ENCODE data around the gene PIK3R5. TPM values are rescaled to one million over a fixed set of nuclear protein-coding genes. Genes with fewer than 3 reads are reported as not detected.
A peak's percentile ranks its signal among the peaks of the same experiment; 100 is the strongest.

PIK3R5 gene
- total and polyA plus RNA-seq, 5 experiments from 2014 or later = 20.0 to 104 (median 44.0) TPM

DNA sequence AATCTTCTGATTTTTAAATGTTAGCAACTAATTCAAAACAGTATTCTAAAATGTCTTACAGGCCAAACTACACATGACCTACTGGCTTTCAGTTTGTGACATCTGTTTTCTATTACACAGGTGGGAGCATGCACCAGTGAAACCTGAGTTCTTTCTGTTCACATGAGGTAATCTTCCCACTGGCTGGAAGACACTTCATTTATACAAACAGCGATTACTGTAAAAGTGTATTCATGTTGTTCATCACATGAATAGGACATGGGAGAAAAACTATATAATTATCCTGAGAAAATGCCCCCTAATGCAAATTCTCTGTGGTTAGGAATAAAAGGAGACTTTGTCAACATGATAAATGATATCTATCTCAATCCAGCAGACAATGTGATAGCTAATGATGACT, 11.1 kb upstream of the PIK3R5 start:
- Mint-ChIP-seq H3K27me3 (no peaks in the 10 kb centered on the region), H3K36me3 (no peaks in the 10 kb centered on the region), H3K27ac (no peak overlapping the region), H3K4me1 (peaks cover 0 to 1% (median 0%) of the 10 kb centered on the region in 4 donors), H3K9me3 (peaks cover 0 to 6% (median 0%) of the 10 kb centered on the region in 9 donors), H3K4me3 (no peak overlapping the region)
- ATAC-seq = no peak
- POLR2A ChIA-PET = no interaction called here
- DNase-seq = no peak

DNA sequence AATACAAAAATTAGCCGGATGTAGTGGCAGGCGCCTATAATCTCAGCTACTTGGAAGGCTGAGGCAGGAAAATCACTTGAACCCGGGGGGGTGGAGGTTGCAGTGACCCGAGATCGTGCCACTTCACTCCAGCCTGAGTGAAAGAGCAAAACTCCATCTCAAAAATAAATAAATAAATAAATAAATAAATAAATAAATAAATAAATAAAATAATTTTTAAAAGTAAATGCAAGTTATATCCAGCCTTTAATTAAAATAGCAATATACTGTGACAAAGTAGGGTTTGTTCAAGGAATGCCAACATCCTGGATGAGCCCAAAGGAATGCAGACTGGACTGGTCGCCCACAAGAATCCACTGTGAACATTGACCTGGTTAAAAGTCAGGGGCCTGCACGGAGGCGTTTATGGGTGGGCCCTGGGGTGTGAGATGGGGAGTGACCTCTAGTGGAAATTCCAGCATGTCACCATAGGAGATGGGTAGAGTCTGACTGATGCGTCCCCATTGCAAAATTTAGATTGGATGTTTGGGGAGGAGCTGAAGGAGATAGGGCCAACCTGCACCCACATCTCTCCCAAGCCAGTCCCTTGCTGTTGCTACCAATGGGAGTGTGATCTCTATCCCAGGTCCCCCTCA, 9.7 kb upstream of the PIK3R5 start:
- H3K27ac Mint-ChIP-seq = no peak overlapping the region
- H3K4me3 Mint-ChIP-seq = no peak overlapping the region
- POLR2A ChIA-PET = interaction anchor here (0.6 to 1.7 kb wide), 3 partner anchors 10 to 125 kb away, joined by 3 read pairs; no protein-coding TSS in a partner anchor
- H3K36me3 Mint-ChIP-seq = peaks cover 0 to 2% (median 0%) of the 10 kb centered on the region in 3 donors
- peaks cover 0 to 1% (median 0%) of the 10 kb centered on the region in 4 donors for H3K4me1 Mint-ChIP-seq
- DNase-seq = no peak
- no peaks in the 10 kb centered on the region for H3K27me3 Mint-ChIP-seq
- no peak for ATAC-seq
- H3K9me3 Mint-ChIP-seq = peaks cover 0 to 15% (median 3%) of the 10 kb centered on the region in 9 donors

DNA sequence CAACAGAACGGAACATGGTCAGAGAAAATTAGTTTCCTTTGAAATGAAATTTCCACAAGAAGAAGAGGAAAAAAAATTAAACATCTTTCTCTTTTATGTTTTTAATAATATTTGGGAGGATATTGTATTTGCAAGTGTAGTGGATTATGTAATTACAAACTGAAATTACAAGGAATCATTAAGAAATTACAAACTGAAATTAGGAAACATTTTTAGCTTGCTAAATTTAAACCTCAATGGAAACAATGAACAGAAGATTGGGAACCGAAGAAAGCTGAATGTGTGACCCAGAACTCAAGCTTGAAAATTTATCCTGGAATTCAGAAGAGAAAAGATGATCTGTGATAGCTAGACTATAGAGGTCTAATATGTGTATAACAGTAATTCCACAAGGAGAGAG, 4.4 kb upstream of the PIK3R5 start:
- POLR2A ChIA-PET = no interaction called here
- Mint-ChIP-seq H3K36me3 (peaks cover 0 to 15% (median 10%) of the 10 kb centered on the region in 3 donors), H3K4me3 (no peak overlapping the region), H3K27me3 (no peaks in the 10 kb centered on the region), H3K9me3 (peaks cover 0 to 33% (median 18%) of the 10 kb centered on the region in 9 donors), H3K4me1 (peaks cover 5 to 20% (median 15%) of the 10 kb centered on the region in 4 donors), H3K27ac (no peak overlapping the region)
- ATAC-seq (no peak), DNase-seq (no peak)

DNA sequence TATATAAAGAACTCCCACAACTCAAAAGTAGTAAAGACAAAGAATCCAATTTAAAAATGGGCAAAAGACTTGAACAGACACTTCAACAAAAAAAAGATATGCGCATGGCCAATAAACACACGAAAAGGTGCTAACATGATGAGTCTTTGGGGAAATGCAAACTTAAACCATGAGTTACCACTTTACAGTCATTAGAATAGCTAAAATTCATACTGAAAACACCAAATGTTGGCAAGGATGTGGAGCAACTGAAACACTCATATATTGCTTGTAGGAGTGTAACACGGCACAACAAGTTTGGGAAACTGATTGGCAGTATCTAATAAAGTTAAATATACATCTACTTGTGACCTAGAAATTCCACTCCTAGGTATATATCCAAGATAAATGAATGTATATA, 3.0 kb upstream of the PIK3R5 start:
- peaks cover 0 to 33% (median 18%) of the 10 kb centered on the region in 9 donors for H3K9me3 Mint-ChIP-seq
- peak overlapping the region in 4 of 10 donors; percentile 10 to 62 (median 46) for H3K27ac Mint-ChIP-seq
- H3K4me3 Mint-ChIP-seq = peak overlapping the region in 3 of 10 donors; percentile 18 to 74 (median 30)
- no peaks in the 10 kb centered on the region for H3K27me3 Mint-ChIP-seq
- DNase-seq = no peak
- no peak for ATAC-seq
- peaks cover 2 to 18% (median 14%) of the 10 kb centered on the region in 3 donors for H3K36me3 Mint-ChIP-seq
- H3K4me1 Mint-ChIP-seq = peaks cover 13 to 32% (median 26%) of the 10 kb centered on the region in 4 donors
- POLR2A ChIA-PET = no interaction called here

DNA sequence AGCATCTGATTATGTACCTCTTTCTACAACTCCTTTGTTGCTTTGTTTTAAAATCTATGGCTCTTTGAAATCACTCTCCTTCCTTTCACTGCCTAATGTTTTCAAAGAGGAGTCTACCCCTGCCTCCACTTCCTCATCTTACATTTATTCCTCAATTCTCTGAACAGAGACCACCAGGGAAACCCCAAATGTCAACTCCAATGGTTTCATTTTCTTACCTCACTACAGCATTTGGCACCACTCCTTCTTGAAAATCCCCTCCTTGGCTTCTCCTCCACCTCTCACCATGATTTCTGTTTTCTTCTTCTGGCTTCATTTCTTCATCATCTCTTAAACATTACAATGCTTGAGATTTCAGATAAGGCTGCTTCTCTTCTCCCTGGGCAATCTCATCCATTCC, 2.4 kb upstream of the PIK3R5 start:
- peak overlapping the region in 7 of 10 donors; percentile 4 to 74 (median 30) for H3K4me3 Mint-ChIP-seq
- peak overlapping the region; percentile 3 to 70 (median 54) for H3K27ac Mint-ChIP-seq
- peaks cover 17 to 39% (median 33%) of the 10 kb centered on the region in 4 donors for H3K4me1 Mint-ChIP-seq
- POLR2A ChIA-PET = no interaction called here
- peaks cover 0 to 33% (median 18%) of the 10 kb centered on the region in 9 donors for H3K9me3 Mint-ChIP-seq
- no peaks in the 10 kb centered on the region for H3K27me3 Mint-ChIP-seq
- no peak for DNase-seq
- peaks cover 8 to 22% (median 16%) of the 10 kb centered on the region in 3 donors for H3K36me3 Mint-ChIP-seq
- no peak for ATAC-seq

DNA sequence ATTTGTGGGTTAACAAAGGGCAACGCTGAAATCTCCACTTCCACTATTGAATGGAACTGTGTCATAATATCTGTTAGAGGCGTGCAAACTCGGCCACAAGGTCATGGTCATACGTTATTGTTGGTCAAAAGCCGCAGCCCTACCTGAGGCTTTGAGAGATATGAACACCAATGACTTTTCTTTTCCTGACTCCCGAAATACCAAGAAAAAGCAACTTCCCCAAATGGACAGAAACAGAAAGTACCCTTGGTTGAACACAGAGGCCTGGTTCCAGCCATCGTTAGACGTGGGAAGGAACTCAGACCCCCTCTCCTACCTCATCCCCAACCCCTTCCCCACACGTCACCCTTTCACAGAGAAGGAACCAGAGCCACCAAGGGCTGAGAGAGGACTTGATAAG, 1.4 kb upstream of the PIK3R5 start:
- no peaks in the 10 kb centered on the region for H3K27me3 Mint-ChIP-seq

DNA sequence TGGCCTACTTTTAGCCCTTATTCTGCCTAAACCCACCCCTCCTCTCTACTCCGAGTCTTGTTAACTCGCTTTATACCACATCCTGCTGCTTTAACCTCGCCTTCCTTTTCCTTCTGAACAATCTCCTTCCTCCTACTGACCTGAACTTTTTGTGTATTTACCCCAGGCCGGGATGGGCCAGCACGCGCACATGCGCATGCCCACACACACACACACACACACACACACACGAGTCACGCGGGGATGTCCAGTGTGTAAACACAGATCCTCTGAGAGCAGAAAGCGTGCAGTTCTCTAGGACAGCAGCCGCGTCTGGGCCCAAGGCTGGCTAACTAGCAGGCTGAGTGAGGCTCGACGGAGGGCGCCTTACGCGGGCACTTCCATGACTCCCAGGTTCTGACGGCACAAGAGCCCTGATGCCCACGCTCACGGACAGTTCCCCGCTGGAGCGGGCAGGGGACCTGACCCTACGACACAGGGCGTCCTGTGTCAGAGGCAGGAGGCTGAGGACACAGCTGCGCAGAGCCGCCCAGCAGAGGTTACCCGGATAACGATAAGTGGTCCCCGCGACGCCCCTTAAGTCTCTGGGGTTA, 610 bp downstream of the PIK3R5 start:
- ATAC-seq = peak; percentile 41
- Mint-ChIP-seq H3K36me3 (peaks cover 16 to 31% (median 24%) of the 10 kb centered on the region in 3 donors), H3K27ac (peak overlapping the region; percentile 90 to 100 (median 98)), H3K4me1 (peaks cover 29 to 67% (median 61%) of the 10 kb centered on the region in 4 donors), H3K9me3 (peaks cover 0 to 19% (median 14%) of the 10 kb centered on the region in 9 donors), H3K27me3 (no peaks in the 10 kb centered on the region), H3K4me3 (peak overlapping the region; percentile 83 to 100 (median 100))
- peak in 7 of 10 donors; percentile 18 to 65 (median 43) for DNase-seq
- POLR2A ChIA-PET = interaction anchor here (0.7 to 17.1 kb wide), 7 partner anchors 8 to 744 kb away, joined by 3 to 279 read pairs (median 11); no protein-coding TSS in a partner anchor

More for the DNA sequence above, 1.4 kb upstream of the PIK3R5 start:
- H3K4me1 Mint-ChIP-seq = peaks cover 18 to 48% (median 42%) of the 10 kb centered on the region in 4 donors
- peaks cover 0 to 30% (median 18%) of the 10 kb centered on the region in 9 donors for H3K9me3 Mint-ChIP-seq
- POLR2A ChIA-PET = interaction anchor here (4.7 kb wide), 1 partner anchor 13 kb away, joined by 86 read pairs; no protein-coding TSS in a partner anchor
- peak overlapping the region; percentile 34 to 100 (median 100) for H3K4me3 Mint-ChIP-seq
- no peak for DNase-seq
- peak overlapping the region; percentile 18 to 95 (median 69) for H3K27ac Mint-ChIP-seq
- H3K36me3 Mint-ChIP-seq = peaks cover 14 to 22% (median 16%) of the 10 kb centered on the region in 3 donors
- no peak for ATAC-seq

DNA sequence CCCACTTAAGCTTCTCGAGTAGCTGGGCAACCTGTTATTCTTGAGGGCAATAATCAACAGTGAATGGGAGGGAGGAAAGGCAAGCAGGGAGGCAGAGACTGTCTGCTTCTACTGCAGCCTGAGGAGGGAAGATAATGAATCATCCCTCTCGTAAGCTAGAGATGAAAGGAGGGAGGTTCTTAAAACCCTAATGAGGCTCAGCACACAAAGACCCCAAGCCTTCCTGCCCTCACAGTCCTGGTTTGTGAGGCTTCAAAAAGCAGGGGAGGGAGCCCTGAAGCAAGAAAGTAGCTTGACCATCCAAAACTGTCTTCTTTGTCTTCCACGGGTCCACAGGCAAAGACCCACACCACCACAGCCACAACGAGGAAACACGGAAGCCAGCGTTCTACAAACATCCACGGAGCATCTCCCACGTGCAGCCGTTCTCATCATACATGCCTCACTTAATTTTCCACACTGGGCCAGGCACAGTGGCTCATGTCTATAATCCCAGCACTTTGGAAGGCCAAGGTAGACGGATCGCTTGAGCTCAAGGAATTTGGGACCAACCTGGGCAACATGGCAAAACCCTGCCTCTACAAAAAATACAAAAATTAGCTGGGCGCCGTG, 1.8 kb downstream of the PIK3R5 start:
- DNase-seq = peak in 2 of 10 donors; percentile 34 to 40
- peaks cover 40 to 78% (median 73%) of the 10 kb centered on the region in 4 donors for H3K4me1 Mint-ChIP-seq
- ATAC-seq = peak; percentile 25 to 41
- H3K9me3 Mint-ChIP-seq = peaks cover 0 to 14% (median 8%) of the 10 kb centered on the region in 9 donors
- H3K27me3 Mint-ChIP-seq = no peaks in the 10 kb centered on the region
- POLR2A ChIA-PET = interaction anchor here (4.7 to 17.1 kb wide), 3 partner anchors 10 to 63 kb away, joined by 73 to 279 read pairs (median 86); no protein-coding TSS in a partner anchor
- H3K27ac Mint-ChIP-seq = peak overlapping the region; percentile 86 to 99 (median 94)
- H3K4me3 Mint-ChIP-seq = peak overlapping the region; percentile 83 to 100 (median 100)
- H3K36me3 Mint-ChIP-seq = peaks cover 16 to 43% (median 31%) of the 10 kb centered on the region in 3 donors

DNA sequence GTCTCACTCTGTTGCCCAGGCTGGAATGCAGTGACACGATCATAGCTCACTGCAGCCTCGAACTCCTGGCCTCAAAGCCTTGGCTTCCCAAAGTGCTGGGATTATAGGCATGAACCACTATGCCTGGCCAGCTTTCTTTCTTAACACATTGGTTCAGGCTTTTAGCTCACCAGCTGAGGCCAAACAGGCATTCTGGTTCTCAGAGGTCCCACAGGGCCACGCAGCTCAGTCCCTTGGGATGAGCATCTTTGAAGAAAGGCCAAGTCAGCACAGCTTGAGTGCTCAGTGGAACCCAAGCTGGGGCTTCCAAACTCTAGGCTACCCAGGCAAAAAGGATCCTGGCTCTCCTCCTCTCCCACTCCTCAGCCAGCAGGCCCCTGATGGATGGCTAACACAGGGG, 2.5 kb downstream of the PIK3R5 start:
- Mint-ChIP-seq H3K9me3 (peaks cover 0 to 6% (median 4%) of the 10 kb centered on the region in 9 donors), H3K4me1 (peaks cover 42 to 82% (median 79%) of the 10 kb centered on the region in 4 donors), H3K27me3 (no peaks in the 10 kb centered on the region), H3K36me3 (peaks cover 11 to 50% (median 27%) of the 10 kb centered on the region in 3 donors), H3K4me3 (peak overlapping the region; percentile 83 to 100 (median 100)), H3K27ac (peak overlapping the region; percentile 86 to 99 (median 94))
- POLR2A ChIA-PET = interaction anchor here (4.7 to 17.1 kb wide), 3 partner anchors 9 to 63 kb away, joined by 73 to 279 read pairs (median 86); no protein-coding TSS in a partner anchor
- DNase-seq (no peak), ATAC-seq (no peak)

DNA sequence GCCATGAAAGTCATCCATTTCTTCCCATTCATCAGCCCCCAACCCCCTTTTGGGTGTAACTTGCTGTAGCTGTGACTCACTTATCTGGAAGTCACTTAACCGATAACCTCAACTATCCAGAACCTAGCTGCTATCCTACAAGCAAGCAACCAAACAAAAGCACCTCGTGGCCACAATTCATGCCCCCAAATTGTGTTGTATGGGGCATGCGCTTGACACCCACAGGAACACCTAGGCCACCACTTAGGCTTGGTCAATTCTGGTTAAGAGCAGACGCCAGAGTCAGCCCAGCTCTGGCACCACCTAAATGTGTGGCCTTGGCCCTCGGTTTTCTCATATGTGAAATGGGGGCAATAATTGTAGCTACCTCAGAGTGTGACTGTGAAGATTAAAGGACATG, 3.7 kb downstream of the PIK3R5 start:
- ATAC-seq (no peak), DNase-seq (no peak)
- Mint-ChIP-seq H3K36me3 (peaks cover 12 to 60% (median 32%) of the 10 kb centered on the region in 3 donors), H3K9me3 (peaks cover 0 to 1% (median 0%) of the 10 kb centered on the region in 9 donors), H3K4me1 (peaks cover 48 to 85% (median 82%) of the 10 kb centered on the region in 4 donors), H3K27ac (peak overlapping the region in 7 of 10 donors; percentile 3 to 99 (median 76)), H3K27me3 (no peaks in the 10 kb centered on the region), H3K4me3 (peak overlapping the region in 9 of 10 donors; percentile 1 to 95 (median 58))
- POLR2A ChIA-PET = interaction anchor here (6.0 to 17.1 kb wide), 2 partner anchors 18 to 61 kb away, joined by 73 to 279 read pairs; no protein-coding TSS in a partner anchor

DNA sequence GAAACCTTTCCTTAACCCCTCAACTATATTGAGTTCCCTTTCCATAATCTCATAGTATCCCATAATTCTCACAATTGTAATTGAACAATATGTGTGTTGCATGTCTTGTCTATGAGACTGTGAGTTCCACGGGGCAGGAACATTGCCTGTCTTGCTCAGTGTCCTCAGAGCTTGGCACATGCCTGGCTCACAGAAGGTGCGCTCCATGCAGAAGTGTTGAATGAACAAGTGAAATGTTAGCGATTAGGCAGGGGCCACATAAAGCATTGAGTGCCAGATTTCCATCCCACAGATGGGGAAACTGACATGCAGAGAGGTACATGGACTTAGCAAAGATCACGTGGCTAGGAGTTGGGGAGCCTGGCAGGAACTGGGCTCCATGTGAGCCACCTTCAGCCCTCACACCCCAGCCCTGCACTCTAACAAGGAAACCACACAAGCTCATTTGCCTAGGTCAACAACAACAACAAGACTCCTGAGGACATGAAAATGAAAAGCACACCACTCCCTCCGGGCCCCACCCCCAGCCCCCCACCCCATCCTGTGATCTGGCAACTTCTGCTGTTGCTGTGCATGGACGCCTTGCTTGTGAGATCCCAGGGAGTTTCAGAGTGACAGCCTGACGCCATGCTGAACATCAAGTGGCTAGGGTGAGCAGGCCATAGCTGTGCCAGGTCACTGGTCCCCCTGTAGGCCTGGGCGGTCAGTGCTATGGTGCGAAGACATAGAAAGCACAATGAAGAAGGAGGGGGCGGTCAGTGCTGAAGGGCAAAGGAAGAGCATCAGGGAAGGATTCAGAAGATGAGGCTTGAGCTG, 5.0 kb downstream of the PIK3R5 start:
- H3K9me3 Mint-ChIP-seq = no peaks in the 10 kb centered on the region
- H3K36me3 Mint-ChIP-seq = peaks cover 12 to 67% (median 32%) of the 10 kb centered on the region in 3 donors
- peak overlapping the region; percentile 31 to 88 (median 76) for H3K4me3 Mint-ChIP-seq
- DNase-seq = no peak
- no peaks in the 10 kb centered on the region for H3K27me3 Mint-ChIP-seq
- POLR2A ChIA-PET = interaction anchor here (6.0 to 17.1 kb wide), 2 partner anchors 17 to 60 kb away, joined by 73 to 279 read pairs; no protein-coding TSS in a partner anchor
- peaks cover 58 to 92% (median 90%) of the 10 kb centered on the region in 4 donors for H3K4me1 Mint-ChIP-seq
- H3K27ac Mint-ChIP-seq = peak overlapping the region; percentile 85 to 99 (median 93)
- no peak for ATAC-seq
